CD4-positive, alpha-beta T cell treated with Interleukin-6 for 4 hours (primary cell): ENCODE results near the gene IGLON5.
A peak's percentile ranks its signal among the peaks of the same experiment; 100 is the strongest.

Source experiments
- DNase-seq: peaks from one replicate; pipeline ENCODE4 v3.0.0-alpha.2; 2020; ENCODE audit warnings: mixed read lengths

IGLON5 gene

GRCh38 chr19:51366389-51367254 is 55.2 kb downstream of the IGLON5 start:
- peak; percentile 96 for DNase-seq

- peak; percentile 33 for DNase-seq
Measured at GRCh38 chr19:51367255-51367564, 55.8 kb downstream of the IGLON5 start.

GRCh38 chr19:51367565-51368365 is 56.3 kb downstream of the IGLON5 start:
- peak; percentile 98 for DNase-seq

- DNase-seq = peak; percentile 14
Measured at GRCh38 chr19:51368366-51369282, 57.2 kb downstream of the IGLON5 start, which contains the start of gene CLDND2. CLDND2 (minus strand) TSS chr19:51369003; CDS start chr19:51368577, 426 bp downstream.

GRCh38 chr19:51370230-51370629 is 58.8 kb downstream of the IGLON5 start:
- no peak for DNase-seq

- DNase-seq = no peak
Measured at GRCh38 chr19:51371186-51371690, 59.8 kb downstream of the IGLON5 start.

- no peak for DNase-seq
Measured at GRCh38 chr19:51372021-51372648, 60.7 kb downstream of the IGLON5 start.

GRCh38 chr19:51372649-51373504 is 61.4 kb downstream of the IGLON5 start, which contains the start of gene NKG7:
NKG7 (minus strand) TSS chr19:51372654; CDS start chr19:51372535, 119 bp downstream.
- peak; percentile 72 for DNase-seq

GRCh38 chr19:51375504-51376221 is 64.2 kb downstream of the IGLON5 start:
- peak; percentile 37 for DNase-seq

- no peak for DNase-seq
Measured at GRCh38 chr19:51377422-51377821, 66.0 kb downstream of the IGLON5 start.

- DNase-seq = no peak
Measured at GRCh38 chr19:51380379-51380778, 68.9 kb downstream of the IGLON5 start.
